GM18858 (cell line): ENCODE results near the gene PCNT.

ENCODE experiments used
- ATAC-seq: cut with Tn5 transposase; IDR thresholded peaks from one replicate; pipeline ENCODE4 v1.9.1; 2021; ENCODE audit not compliant: unreplicated experiment

Gene PCNT

DNA sequence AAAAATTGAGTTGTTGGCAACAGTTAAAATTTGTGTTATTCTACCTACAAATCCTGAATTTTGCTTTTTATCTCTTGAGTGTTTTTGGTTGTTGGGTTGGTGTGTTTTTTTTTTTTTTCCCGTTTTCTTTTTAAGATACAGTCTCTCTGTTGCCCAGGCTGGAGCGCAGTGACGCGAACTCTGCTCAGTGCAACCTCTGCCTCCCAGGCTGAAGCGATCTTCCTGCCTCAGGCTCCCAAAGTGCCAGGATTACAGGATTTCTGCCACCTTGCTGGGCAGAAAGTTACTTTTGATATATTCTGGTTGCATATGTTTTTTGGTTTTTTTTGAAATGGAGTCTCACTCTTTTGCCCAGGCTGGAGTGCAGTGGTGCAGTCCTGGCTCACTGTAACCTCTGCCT is 4.2 kb downstream of the PCNT start:
- ATAC-seq, result no peak

- no peak for ATAC-seq
These were observed 5.8 kb downstream of the PCNT start for GRCh38 chr21:46329796-46330195.

DNA sequence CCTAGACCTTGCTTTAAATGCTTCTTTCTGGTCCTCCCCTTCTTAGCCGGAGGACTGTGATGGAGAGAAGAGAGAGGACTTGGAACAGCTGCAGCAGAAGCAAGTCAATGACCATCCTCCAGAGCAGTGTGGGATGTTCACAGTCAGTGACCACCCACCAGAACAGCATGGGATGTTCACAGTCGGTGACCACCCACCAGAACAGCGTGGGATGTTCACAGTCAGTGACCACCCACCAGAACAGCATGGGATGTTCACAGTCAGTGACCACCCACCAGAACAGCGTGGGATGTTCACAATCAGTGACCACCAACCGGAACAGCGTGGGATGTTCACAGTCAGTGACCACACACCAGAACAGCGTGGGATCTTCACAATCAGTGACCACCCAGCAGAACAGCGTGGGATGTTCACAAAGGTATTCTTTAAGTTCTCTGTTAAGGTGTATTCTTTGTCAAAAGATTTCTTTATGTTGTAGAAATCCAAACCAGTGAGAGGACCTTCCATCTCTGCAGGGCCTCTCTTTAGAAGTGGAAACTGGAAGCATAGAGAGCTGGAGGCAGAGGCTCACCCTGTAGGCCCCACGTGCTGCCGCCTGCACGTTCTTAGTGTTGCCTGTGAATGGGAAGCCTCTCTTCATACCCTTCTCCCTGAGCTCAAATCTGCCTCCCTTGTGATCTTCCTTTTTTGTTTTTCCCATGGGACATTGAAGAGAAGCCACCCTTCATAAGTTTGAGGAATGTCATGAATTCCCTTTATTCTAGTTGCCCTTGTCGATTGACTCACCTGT is 10.6 kb downstream of the PCNT start:
- no peak for ATAC-seq

GRCh38 chr21:46336603-46337002 is 12.6 kb downstream of the PCNT start:
- ATAC-seq, result no peak

DNA sequence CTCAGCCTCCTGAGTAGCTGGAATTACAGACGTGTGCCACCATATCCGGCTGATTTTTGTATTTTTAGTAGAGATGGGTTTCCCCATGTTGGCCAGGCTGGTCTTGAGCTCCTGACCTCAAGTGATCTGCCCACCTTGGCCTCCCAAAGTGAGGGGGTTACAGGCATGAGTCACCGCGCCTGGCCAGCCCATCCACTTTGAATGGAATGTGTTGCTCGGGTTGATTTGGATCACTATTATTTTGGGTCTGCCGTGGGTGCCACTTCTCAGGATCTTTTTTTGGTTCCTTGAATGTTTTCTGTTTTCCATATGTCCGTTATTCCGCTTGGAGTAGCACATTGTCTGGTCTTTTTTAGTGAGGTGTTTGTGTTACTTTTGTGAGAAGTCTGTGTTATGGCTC is 17.0 kb downstream of the PCNT start:
- no peak for ATAC-seq

GRCh38 chr21:46344219-46344915 is 20.4 kb downstream of the PCNT start:
- ATAC-seq, result no peak

DNA sequence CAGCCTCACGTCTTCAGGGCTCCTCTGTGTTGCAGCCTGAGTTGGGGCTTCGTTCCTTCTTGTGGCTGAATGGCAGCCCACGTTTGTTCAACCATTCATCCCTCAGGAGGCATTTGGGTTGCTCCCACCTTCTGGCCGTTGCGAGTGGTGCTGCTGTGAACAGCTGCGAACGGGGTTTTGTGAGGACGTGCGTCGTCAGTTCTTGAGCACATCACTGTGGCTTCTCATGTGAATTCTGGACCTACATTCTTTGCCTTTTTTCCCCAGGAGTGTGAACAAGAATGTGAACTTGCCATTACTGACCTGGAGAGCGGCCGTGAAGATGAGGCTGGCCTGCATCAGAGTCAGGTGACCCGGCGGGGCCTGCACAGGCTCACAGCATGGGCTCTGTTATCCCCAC is 21.9 kb downstream of the PCNT start:
- ATAC-seq, result no peak

- ATAC-seq, result no peak
These were observed 22.6 kb downstream of the PCNT start for GRCh38 chr21:46346296-46347202.

DNA sequence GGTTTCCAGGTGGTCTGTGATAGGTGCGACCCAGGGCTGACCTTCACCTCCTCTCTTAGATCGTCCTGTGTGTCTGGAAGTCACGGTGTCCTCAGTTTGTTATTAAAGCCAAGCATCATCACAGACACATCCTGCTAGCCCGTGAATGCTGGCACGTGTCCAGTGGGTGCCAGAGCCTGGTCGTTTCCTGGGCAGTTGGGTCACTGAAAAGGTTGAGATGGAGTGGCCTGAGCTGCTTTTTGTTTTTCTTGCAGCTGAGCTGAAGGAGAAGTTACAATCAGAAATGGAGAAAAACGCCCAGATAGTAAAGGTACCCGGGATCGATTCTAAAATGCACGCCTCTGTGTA is 23.2 kb downstream of the PCNT start:
- ATAC-seq, result no peak

DNA sequence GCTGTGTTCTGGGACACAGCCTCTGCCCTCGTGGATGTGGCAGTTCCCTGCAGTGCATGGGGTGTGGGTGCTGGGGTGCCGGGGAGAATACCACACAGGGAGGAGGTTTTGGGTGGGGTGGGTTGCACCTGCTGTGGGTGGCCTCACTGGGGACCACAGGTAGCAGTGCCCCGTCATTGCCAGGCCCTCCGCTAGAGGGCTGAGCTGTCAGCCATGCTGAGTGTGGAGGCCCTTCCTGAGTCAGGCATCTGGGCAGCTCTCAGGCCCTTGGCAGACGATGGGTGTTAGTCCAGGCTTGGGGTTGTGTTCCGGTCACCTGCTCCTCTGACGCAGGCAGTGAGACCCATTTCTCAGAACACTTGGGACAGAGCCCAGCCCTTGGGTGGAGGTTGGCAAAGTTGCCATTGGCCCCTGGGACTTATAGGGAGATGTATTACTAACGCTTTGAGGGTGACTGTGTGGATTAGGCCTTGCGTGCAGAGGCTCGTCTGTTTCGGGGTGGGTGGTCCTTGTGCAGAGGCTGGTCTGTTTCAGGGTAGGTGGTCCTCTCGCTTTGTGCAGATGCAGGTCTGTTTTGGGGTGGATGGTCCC is 23.9 kb downstream of the PCNT start:
- ATAC-seq, result no peak

DNA sequence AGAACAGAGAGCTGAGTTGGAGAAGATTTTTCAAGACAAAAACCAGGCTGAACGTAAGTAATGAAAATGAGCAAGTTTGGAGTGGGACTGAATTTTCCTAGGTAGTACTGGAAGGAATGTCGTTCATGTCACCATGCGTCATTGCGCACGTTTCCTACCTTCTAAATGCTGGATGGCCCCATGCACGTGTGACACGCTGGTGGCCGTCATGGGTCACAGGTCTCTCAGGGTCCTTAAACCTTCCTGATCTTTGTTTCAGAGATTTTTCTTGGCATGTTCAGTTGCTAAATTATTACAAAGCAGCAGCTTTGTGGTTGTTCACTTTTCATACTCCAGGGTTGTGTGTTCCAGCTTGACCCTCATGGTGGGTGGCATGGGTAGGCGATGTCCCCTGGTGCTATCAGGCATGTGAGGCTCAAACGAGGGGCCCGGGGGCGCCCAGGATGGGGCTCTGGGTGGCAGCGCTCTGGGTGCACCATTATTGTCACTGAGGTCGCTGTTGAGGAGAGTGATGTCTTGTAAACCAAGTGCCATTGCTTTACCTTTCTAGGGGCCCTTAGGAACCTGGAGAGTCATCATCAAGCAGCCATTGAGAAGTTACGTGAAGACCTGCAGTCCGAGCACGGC is 25.3 kb downstream of the PCNT start:
- no peak for ATAC-seq

GRCh38 chr21:46350571-46350970 is 26.6 kb downstream of the PCNT start:
- ATAC-seq, result no peak

- no peak for ATAC-seq
These were observed 27.0 kb downstream of the PCNT start for GRCh38 chr21:46350981-46351380.

GRCh38 chr21:46351476-46352163 is 27.7 kb downstream of the PCNT start:
- ATAC-seq, result no peak

- ATAC-seq, result no peak
These were observed 28.2 kb downstream of the PCNT start for GRCh38 chr21:46352164-46352515.

DNA sequence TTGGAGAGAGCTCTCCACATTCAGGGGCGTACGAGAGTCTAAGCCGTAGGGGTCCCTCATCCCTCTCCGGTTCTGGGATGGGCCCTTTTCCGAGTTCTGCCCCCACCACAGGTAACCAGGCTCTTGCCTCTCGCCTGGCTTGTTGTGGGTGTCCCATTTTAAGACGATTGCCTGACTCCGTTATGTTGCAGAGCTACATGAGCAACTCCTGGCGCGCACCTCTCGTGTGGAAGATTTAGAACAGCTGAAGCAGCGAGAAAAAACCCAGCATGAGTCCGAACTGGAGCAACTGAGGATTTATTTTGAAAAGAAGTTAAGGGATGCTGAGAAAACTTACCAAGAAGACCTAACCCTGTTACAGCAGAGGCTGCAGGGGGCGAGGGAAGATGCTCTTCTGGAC is 29.0 kb downstream of the PCNT start:
- ATAC-seq, result no peak

- no peak for ATAC-seq
These were observed 30.1 kb downstream of the PCNT start for GRCh38 chr21:46354046-46354445.

- no peak for ATAC-seq
These were observed 30.6 kb downstream of the PCNT start for GRCh38 chr21:46354518-46354917.

DNA sequence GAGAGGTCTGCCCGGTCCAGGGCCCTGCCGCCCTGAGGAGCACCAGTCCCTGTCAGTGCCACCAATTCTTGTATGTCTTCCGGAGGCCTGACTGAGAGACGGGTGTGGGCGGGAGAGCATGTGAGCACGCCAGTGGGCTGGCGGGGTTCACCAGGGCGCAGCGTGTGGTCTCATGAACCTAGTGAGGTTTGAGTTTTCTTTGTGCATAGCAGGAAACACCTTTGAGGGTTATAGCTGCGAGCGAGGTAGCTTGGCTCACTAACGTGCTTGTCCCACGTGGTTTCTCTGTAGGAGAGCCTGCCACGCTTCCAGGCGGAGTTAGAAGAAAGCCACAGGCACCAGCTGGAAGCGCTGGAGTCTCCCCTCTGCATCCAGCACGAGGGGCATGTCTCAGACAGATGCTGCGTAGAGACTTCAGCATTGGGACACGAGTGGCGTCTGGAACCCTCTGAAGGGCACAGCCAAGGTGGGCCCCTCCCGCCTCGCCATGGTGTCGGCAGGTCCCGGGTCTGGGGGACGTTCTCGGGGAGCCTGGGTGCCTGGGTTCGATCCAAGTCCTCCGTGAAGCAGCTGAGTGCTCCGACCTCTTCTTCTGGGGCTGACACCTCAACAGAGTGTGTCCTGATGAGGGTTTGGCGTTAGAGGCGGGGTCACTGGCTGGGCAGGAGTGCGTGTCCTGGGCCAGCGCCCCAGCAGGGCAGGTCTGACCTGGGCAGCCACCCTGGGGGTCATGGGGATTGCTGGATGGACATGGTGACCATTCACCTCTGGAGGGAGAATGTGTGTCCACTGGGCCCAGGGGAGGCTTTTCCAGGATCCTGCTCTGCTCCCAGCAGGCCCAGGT is 31.4 kb downstream of the PCNT start:
- ATAC-seq, result no peak

DNA sequence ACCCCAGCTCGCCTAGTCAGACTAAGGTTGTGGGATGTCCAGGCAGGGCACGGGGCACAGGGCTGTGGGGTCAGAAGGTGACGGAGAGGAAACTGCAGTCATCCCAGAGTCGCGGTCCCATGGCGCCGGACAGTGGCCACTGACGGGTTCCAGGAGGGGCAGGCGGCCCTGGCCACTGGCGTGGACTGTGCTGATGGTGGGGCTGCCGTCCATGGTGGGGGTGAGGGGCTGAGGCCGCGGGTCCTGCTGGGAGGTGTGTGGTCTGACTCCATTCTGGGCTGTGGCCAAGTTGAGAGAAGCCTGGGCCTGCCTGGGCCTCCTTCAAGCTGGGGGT is 32.0 kb downstream of the PCNT start:
- no peak for ATAC-seq
